ENCODE data around the gene ABCC1. TPM values are rescaled to one million over a fixed set of nuclear protein-coding genes. Genes with fewer than 3 reads are reported as not detected.

Gene ABCC1
- total RNA-seq, 2 donors from 2014 or later, result 15.2 to 27.5 TPM

DNA sequence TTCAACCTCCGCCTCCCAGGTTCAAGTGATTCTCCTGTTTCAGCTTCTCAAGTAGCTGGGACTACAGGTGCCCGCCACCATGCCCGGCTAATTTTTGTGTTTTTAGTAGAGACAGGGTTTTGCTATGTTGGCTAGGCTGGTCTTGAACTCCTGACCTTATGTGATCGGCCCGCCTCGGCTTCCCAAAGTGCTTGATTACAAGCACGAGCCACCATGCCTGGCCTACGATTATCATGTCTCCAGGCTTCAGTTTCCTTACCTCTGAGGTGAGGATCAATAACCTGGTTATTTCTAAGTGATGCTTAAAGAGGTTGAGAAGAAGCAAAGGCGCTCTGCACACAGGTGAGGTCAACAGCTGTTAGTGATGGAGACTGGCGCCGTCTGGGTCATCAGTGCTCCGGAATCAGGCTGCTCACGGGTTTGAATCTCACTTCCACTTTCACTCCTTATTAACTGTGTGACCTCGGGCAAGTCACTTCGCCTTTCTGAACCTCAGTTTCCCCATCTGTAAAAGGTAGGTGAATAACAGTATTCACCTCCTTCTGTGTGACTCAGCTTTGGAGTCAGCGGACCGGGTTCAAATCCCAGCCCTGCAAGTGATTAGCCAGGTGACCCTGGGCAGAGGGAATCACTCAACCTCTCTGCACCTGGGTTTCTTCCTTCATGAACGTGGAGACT lies 745 bp upstream of the ABCC1 start:
- peaks cover 0 to 31% of the 10 kb centered on the region in 2 donors for H3K4me1 ChIP-seq
- H3K27ac ChIP-seq, result peak overlapping the region; percentile 74 to 75
- DNase-seq (ENCODE audit: low spot score), result no peak
- H3K4me3 ChIP-seq, result peak overlapping the region; percentile 68 to 86
- TF ChIP-seq, protein P1, sequence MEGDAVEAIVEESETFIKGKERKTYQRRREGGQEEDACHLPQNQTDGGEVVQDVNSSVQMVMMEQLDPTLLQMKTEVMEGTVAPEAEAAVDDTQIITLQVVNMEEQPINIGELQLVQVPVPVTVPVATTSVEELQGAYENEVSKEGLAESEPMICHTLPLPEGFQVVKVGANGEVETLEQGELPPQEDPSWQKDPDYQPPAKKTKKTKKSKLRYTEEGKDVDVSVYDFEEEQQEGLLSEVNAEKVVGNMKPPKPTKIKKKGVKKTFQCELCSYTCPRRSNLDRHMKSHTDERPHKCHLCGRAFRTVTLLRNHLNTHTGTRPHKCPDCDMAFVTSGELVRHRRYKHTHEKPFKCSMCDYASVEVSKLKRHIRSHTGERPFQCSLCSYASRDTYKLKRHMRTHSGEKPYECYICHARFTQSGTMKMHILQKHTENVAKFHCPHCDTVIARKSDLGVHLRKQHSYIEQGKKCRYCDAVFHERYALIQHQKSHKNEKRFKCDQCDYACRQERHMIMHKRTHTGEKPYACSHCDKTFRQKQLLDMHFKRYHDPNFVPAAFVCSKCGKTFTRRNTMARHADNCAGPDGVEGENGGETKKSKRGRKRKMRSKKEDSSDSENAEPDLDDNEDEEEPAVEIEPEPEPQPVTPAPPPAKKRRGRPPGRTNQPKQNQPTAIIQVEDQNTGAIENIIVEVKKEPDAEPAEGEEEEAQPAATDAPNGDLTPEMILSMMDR (IDR thresholded peaks at IDR 0.05), result no peak
- no peaks in the 10 kb centered on the region for H3K9me3 ChIP-seq
- no peaks in the 10 kb centered on the region for H3K27me3 ChIP-seq
- no peaks in the 10 kb centered on the region for H3K36me3 ChIP-seq

DNA sequence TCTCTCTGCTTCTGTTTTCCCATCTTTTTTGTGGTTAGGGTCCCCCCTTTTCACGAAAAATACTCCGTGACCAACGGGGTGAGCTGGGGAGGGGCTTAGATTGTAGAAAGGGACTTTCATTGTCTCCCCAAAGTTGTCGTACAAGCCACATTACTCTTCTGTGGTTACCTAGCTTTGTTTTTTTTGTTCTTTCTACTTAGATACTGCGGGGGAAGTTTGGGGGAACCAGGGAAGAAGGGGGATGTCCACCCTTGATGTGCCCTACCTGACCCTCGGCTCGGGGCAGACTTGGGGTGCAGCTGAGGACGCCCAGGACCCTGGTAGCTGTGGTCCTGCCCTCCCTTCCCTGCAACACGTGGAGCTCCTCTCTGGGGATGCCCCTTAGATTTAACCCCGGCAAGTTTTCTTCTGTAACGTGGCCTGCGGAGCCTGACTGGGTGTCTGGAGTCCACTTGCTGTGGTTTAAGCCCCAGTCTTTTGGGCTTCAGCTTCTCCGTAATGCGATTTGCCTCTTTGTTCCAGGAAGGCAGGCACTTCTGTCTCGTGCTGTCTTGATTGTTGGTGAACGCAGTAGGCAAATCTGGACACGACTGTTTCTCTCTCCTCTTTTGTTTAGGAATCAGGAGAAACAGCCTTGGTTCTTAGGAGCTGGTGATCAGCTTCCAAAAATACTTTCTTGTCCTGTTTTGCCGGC lies 892 bp downstream of the ABCC1 start:
- no peak for DNase-seq (ENCODE audit: low spot score)
- peak overlapping the region; percentile 79 to 87 for H3K27ac ChIP-seq
- no peaks in the 10 kb centered on the region for H3K9me3 ChIP-seq
- peaks cover 0 to 31% of the 10 kb centered on the region in 2 donors for H3K4me1 ChIP-seq
- TF ChIP-seq, protein P1 (IDR thresholded peaks at IDR 0.05), result no peak
- H3K4me3 ChIP-seq, result peak overlapping the region; percentile 86 to 91
- H3K27me3 ChIP-seq, result no peaks in the 10 kb centered on the region
- H3K36me3 ChIP-seq, result no peaks in the 10 kb centered on the region

DNA sequence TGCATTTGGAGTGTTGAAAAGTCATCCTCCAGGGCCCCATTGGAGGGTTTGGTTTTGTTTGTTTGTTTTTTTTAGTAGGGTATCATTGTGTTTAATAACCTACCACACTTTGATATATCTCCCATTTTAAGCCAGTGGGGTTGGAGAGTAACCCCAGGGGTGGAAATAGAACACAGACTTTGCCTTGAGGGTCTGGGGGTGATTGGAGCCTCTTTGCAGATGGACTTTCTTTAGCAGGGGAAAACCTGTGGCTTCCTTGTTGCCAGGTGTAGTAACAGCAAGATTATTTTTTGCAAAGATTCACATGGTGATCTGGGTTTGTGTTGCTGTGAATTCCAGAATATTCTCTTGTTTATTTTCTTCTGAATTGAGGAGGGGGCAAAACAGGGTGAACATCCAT lies 1.5 kb downstream of the ABCC1 start:
- Histone ChIP-seq H3K4me3 (peak overlapping the region; percentile 86 to 91), H3K9me3 (no peaks in the 10 kb centered on the region), H3K4me1 (peaks cover 0 to 31% of the 10 kb centered on the region in 2 donors), H3K27ac (peak overlapping the region; percentile 79 to 87), H3K27me3 (no peaks in the 10 kb centered on the region), H3K36me3 (no peaks in the 10 kb centered on the region)
- TF ChIP-seq, protein P1 (IDR thresholded peaks at IDR 0.05), result no peak
- no peak for DNase-seq (ENCODE audit: low spot score)

DNA sequence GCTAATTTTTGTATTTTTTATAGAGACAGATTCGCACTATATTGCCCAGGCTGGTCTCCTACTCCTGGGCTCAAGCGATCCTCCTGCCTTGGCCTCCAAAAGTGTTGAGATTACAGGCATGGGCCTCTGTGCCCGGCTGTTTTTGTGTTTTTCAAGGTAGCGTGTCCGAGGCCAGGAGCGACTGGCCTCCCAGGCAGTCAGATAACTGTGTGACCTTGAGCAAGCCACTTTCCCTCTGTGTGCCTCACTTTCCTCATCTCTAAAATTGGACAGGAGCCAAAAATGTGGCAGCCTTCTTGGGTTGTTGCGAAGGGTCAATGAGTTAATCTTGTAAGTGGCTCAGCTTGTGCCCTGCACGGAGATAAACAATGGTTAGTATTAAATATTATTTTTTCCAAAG lies 2.4 kb downstream of the ABCC1 start:
- Histone ChIP-seq H3K27ac (peak overlapping the region; percentile 51 to 55), H3K36me3 (no peaks in the 10 kb centered on the region), H3K27me3 (no peaks in the 10 kb centered on the region), H3K9me3 (no peaks in the 10 kb centered on the region), H3K4me1 (peaks cover 0 to 31% of the 10 kb centered on the region in 2 donors), H3K4me3 (no peak overlapping the region)
- no peak for DNase-seq (ENCODE audit: low spot score)
- TF ChIP-seq, protein P1 (IDR thresholded peaks at IDR 0.05), result no peak

DNA sequence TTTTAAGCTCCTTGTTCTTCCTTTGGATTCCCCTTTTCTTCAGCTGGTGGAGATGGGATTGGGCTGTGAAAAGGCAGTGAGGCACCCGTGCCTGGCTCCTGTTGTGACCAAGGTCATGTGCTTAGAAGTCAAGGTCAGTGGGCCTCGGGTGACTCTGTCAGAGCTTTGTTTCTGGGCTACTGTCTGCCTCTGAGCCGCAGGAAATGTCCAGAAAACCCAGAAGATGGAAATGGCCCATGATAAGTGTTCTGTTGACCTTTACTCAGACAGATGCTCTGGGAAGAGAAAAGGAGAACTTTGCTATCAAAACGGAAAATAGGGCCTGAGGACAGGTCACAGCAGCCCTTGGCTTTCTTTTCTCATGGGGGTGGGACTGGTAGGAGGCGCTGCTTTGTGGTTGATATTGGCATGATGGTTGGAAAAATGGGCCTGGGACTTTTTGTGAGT lies 2.9 kb downstream of the ABCC1 start:
- Histone ChIP-seq H3K27me3 (no peaks in the 10 kb centered on the region), H3K36me3 (no peaks in the 10 kb centered on the region), H3K4me3 (no peak overlapping the region), H3K4me1 (peaks cover 0 to 31% of the 10 kb centered on the region in 2 donors), H3K9me3 (no peaks in the 10 kb centered on the region), H3K27ac (peak overlapping the region; percentile 51 to 55)
- TF ChIP-seq, protein P1 (IDR thresholded peaks at IDR 0.05), result no peak
- DNase-seq (ENCODE audit: low spot score), result no peak
